Ishikawa (cell line): ENCODE data around the gene ADAM10.

Experiments
- CEBPB ChIP-seq: IDR thresholded peaks from 2 replicates; pipeline ENCODE4 v1.6.1; 2012
- CREB1 ChIP-seq: IDR thresholded peaks from 2 replicates; pipeline ENCODE4 v1.6.1; 2012; ENCODE audit warnings: low read depth
- EGR1 ChIP-seq: IDR thresholded peaks from 2 replicates; pipeline ENCODE4 v1.6.1; 2012
- EP300 ChIP-seq: IDR thresholded peaks from 2 replicates; pipeline ENCODE4 v1.6.1; 2012; ENCODE audit warnings: borderline replicate concordance
- FOXM1 ChIP-seq: IDR thresholded peaks from 2 replicates; pipeline ENCODE4 v1.6.1; 2012; ENCODE audit warnings: low read depth, borderline replicate concordance
- MAX ChIP-seq: IDR thresholded peaks from 2 replicates; pipeline ENCODE4 v1.6.1; 2012
- NFIC ChIP-seq: IDR thresholded peaks from 2 replicates; pipeline ENCODE4 v1.6.1; 2012
- RAD21 ChIP-seq: IDR thresholded peaks from 2 replicates; pipeline ENCODE4 v1.6.1; 2012; ENCODE audit warnings: low read depth
- REST ChIP-seq: IDR thresholded peaks from 2 replicates; pipeline ENCODE4 v1.6.1; 2012; ENCODE audit warnings: low read depth, mild to moderate bottlenecking
- TAF1 ChIP-seq: IDR thresholded peaks from 2 replicates; pipeline ENCODE4 v1.6.1; 2012; ENCODE audit warnings: low read depth, mild to moderate bottlenecking
- TCF12 ChIP-seq: IDR thresholded peaks from 2 replicates; pipeline ENCODE4 v1.6.1; 2012; ENCODE audit warnings: low read depth
- TEAD4 ChIP-seq: IDR thresholded peaks from 2 replicates; pipeline ENCODE4 v1.6.1; 2012
- YY1 ChIP-seq: IDR thresholded peaks from 2 replicates; pipeline ENCODE4 v1.6.1; 2012; ENCODE audit warnings: low read depth
- ZBTB7A ChIP-seq: IDR thresholded peaks from 2 replicates; pipeline ENCODE4 v1.6.1; 2012; ENCODE audit warnings: low read depth

- TF ChIP-seq EGR1 (no peak), RAD21 (no peak), EP300 (no peak), YY1 (no peak), CEBPB (no peak), TAF1 (no peak), REST (no peak), ZBTB7A (no peak), FOXM1 (no peak), CREB1 (no peak), MAX (no peak), NFIC (no peak), TEAD4 (no peak), TCF12 (no peak)
These were observed 16.7 kb downstream of the ADAM10 start for GRCh38 chr15:58732625-58733363.
